SU-DHL-6 (cell line): ENCODE results near the gene CRACR2A.

Source experiments
- H2AFZ ChIP-seq: fragments of 200-600 bp; sonication (generic); 2 replicates; pipeline ENCODE4 v1.6.1; 2014; ENCODE audit warnings: low read depth, mild to moderate bottlenecking, moderate library complexity, mixed read lengths, antibody characterized with exemption, low read length; ENCODE audit not compliant: severe bottlenecking
- H3F3A ChIP-seq: fragments of 200-600 bp; shearing (Covaris generic); 2 replicates; pipeline ENCODE4 v1.6.0; 2016; ENCODE audit warnings: antibody characterized with exemption, mild to moderate bottlenecking; ENCODE audit not compliant: insufficient read depth
- H3K27ac ChIP-seq: fragments of 200-600 bp; sonication (generic); 2 replicates; pipeline ENCODE4 v1.5.1; 2016; ENCODE audit warnings: low read depth, mild to moderate bottlenecking, low read length, moderate library complexity, mixed read lengths
- H3K27me3 ChIP-seq: fragments of 200-600 bp; sonication (generic), shearing (Covaris generic); 2 replicates; pipeline ENCODE4 v1.6.0; 2014; ENCODE audit warnings: mild to moderate bottlenecking, low read length
- H3K36me3 ChIP-seq: fragments of 200-600 bp; sonication (generic); 2 replicates; pipeline ENCODE4 v1.6.1; 2014; ENCODE audit warnings: mild to moderate bottlenecking, low read length, mixed read lengths
- H3K4me2 ChIP-seq: fragments of 300-600, 200-600 bp; shearing (Covaris generic), sonication (generic); 2 replicates; pipeline ENCODE4 v1.6.0; 2014; ENCODE audit warnings: low read length, low read depth, mild to moderate bottlenecking; ENCODE audit not compliant: poor library complexity, severe bottlenecking
- H3K4me3 ChIP-seq: fragments of 200-600 bp; sonication (generic); 2 replicates; pipeline ENCODE4 v1.5.1; 2014; ENCODE audit warnings: antibody characterized with exemption, low read length, mild to moderate bottlenecking, mixed read lengths; ENCODE audit not compliant: insufficient read depth, poor library complexity, severe bottlenecking
- H3K79me2 ChIP-seq: fragments of 200-600 bp; sonication (generic); 2 replicates; pipeline ENCODE4 v1.6.1; 2014; ENCODE audit warnings: mild to moderate bottlenecking, low read length, moderate library complexity; ENCODE audit not compliant: insufficient read depth
- H3K9ac ChIP-seq: fragments of 200-600 bp; sonication (generic); 2 replicates; pipeline ENCODE4 v1.7.0; 2014; ENCODE audit warnings: mild to moderate bottlenecking, low read length
- H3K9me2 ChIP-seq: fragments of 200-600 bp; sonication (generic); replicated peaks from 2 replicates; pipeline ENCODE4 v1.6.1; 2014; ENCODE audit warnings: low read length; ENCODE audit not compliant: insufficient read depth
- H3K9me3 ChIP-seq: fragments of 200-600 bp; sonication (generic); 2 replicates; pipeline ENCODE4 v1.6.1; 2014; ENCODE audit warnings: low read length, mixed read lengths; ENCODE audit not compliant: insufficient read depth
- H4K20me1 ChIP-seq: fragments of 200-600 bp; sonication (generic); 2 replicates; pipeline ENCODE4 v1.6.1; 2014; ENCODE audit warnings: low read depth, mild to moderate bottlenecking, antibody characterized with exemption, low read length, moderate library complexity, mixed read lengths
- EZH2phosphoT487 ChIP-seq: fragments of 200-600 bp; sonication (generic), shearing (Covaris generic); conservative IDR thresholded peaks from 2 replicates; pipeline ENCODE4 v1.6.1; 2018; ENCODE audit warnings: mild to moderate bottlenecking, antibody characterized with exemption, low read length, moderate library complexity, mixed read lengths
- TF ChIP-seq, protein P1 (sequence below): fragments of 200-600 bp; sonication (generic); IDR thresholded peaks from one replicate; pipeline ENCODE4 v1.5.1; 2017; ENCODE audit warnings: antibody characterized with exemption, mild to moderate bottlenecking, low read length, moderate library complexity; ENCODE audit not compliant: insufficient read depth, poor library complexity, severe bottlenecking

Gene CRACR2A

DNA sequence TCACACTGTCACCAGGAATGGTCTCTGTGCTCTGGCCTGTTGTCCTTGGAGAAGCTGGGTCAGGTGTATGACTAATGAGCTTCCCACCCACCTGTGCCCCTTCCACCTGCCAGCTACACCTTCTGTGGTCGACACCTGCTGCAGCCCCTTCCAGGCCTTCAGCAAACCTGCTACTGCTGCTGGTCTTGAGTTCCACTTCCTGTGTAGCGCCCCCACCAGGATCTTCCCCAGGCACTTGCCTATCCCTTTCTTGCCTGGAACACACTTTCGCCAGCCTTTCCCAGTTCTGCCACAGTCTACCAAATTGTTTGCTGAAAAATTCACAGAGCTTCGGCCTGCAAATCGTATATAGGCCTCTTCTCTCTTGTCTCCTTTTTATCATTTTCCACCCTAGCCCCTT, 75.3 kb downstream of the CRACR2A start:
- H4K20me1 ChIP-seq: no peaks in the 10 kb centered on the region
- H3K27me3 ChIP-seq: no peaks in the 10 kb centered on the region
- no peaks in the 10 kb centered on the region for H3F3A ChIP-seq
- H3K9ac ChIP-seq: no peak overlapping the region
- H3K9me3 ChIP-seq: no peaks in the 10 kb centered on the region
- H3K4me3 ChIP-seq: no peak overlapping the region
- no peak overlapping the region for H3K4me2 ChIP-seq
- H3K36me3 ChIP-seq: no peaks in the 10 kb centered on the region
- no peaks in the 10 kb centered on the region for H3K79me2 ChIP-seq
- TF ChIP-seq, protein P1, sequence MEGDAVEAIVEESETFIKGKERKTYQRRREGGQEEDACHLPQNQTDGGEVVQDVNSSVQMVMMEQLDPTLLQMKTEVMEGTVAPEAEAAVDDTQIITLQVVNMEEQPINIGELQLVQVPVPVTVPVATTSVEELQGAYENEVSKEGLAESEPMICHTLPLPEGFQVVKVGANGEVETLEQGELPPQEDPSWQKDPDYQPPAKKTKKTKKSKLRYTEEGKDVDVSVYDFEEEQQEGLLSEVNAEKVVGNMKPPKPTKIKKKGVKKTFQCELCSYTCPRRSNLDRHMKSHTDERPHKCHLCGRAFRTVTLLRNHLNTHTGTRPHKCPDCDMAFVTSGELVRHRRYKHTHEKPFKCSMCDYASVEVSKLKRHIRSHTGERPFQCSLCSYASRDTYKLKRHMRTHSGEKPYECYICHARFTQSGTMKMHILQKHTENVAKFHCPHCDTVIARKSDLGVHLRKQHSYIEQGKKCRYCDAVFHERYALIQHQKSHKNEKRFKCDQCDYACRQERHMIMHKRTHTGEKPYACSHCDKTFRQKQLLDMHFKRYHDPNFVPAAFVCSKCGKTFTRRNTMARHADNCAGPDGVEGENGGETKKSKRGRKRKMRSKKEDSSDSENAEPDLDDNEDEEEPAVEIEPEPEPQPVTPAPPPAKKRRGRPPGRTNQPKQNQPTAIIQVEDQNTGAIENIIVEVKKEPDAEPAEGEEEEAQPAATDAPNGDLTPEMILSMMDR: no peak
- no peak for TF ChIP-seq EZH2phosphoT487
- H3K9me2 ChIP-seq: no peaks in the 10 kb centered on the region
- no peak overlapping the region for H2AFZ ChIP-seq
- no peak overlapping the region for H3K27ac ChIP-seq

DNA sequence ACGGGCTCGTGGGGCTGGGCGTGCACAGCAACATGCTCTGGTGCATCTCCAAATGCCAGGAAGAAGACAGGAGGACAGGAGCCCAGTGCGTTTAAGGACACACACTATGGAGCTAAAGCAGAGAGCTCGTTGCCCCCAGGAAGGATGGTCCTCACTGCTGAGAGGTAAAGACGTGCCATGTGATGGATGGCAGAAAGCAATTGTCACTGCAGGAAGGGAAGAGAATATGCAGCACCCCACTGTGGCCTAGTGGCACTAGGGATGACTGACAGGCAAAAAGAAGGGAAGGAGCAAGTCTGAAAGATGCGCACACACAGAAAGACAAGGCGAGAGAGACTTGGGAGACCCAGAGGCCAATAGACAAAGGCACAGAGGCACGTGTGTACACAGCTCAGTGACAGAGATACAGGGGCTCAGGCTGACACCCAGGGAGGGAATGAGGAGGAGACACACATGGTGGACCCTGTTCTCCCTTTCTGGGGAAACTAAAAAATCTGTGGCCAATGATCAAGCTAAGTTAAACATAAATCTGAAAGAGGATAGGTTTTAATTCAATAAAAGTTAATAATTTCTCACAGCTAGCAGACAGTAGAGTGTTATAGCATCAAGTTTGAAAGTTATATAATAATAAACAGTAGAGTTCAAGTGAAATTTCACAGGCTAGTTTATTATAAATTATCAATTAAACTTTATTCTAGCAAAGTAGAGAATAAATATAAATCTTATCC, 78.8 kb downstream of the CRACR2A start:
- Histone ChIP-seq H4K20me1 (no peaks in the 10 kb centered on the region), H3K36me3 (no peaks in the 10 kb centered on the region), H3K9ac (no peak overlapping the region), H2AFZ (no peak overlapping the region), H3F3A (no peaks in the 10 kb centered on the region), H3K79me2 (no peaks in the 10 kb centered on the region), H3K27me3 (no peaks in the 10 kb centered on the region), H3K27ac (no peak overlapping the region), H3K9me3 (no peaks in the 10 kb centered on the region), H3K4me2 (no peak overlapping the region), H3K4me3 (no peak overlapping the region), H3K9me2 (no peaks in the 10 kb centered on the region)
- TF ChIP-seq, protein P1: no peak
- no peak for TF ChIP-seq EZH2phosphoT487

- H3K27me3 ChIP-seq: no peaks in the 10 kb centered on the region
Measured at GRCh38 chr12:3672113-3672509, 80.8 kb downstream of the CRACR2A start.

DNA sequence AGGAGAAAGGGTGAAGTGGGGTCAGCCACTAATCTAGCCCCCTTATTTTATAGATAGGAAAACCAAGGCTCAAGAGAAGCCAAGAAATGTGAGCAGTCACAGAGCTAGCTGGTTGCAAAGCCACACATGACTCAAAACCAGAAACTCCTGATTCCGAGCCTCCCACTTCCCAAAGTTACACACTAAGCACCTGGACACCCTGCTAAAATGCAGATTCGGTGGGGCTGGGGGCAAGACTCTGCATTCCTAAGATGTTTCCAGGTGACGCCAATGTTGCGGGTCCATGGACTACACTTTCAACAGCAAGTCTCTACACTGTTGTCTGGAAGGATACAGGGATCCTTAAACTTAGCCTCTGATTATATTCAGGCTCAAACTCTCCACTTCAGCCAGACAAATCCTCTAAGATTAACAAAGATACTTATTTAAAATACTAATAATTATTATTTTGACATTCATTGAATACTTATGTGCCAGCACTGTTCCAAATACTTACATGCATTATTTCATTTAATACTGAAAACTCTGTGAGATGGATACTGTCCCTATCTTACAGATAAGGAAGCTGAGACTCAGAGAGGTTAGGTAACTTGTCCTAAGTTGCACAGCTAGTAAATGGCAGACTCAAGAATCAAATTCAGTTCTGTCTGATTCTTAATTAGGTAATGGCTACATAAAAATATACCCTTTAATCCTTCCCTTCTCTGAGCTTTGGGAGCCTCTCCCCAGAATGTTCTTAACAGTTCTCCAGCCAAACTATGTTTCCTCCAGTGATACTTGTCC, 81.4 kb downstream of the CRACR2A start:
- Histone ChIP-seq H2AFZ (no peak overlapping the region), H3K27me3 (no peaks in the 10 kb centered on the region)

More at GRCh38 chr12:3672113-3672509, 80.8 kb downstream of the CRACR2A start:
- no peaks in the 10 kb centered on the region for H3K9me2 ChIP-seq
- H2AFZ ChIP-seq: no peak overlapping the region
- H3K79me2 ChIP-seq: no peaks in the 10 kb centered on the region
- H3F3A ChIP-seq: no peaks in the 10 kb centered on the region
- H3K4me3 ChIP-seq: no peak overlapping the region
- no peaks in the 10 kb centered on the region for H4K20me1 ChIP-seq
- H3K9ac ChIP-seq: no peak overlapping the region
- H3K27ac ChIP-seq: no peak overlapping the region
- TF ChIP-seq EZH2phosphoT487: no peak
- H3K4me2 ChIP-seq: no peak overlapping the region
- no peaks in the 10 kb centered on the region for H3K9me3 ChIP-seq
- no peaks in the 10 kb centered on the region for H3K36me3 ChIP-seq

More for the DNA sequence above, 81.4 kb downstream of the CRACR2A start:
- Histone ChIP-seq H3K4me3 (no peak overlapping the region), H3K79me2 (no peaks in the 10 kb centered on the region), H4K20me1 (no peaks in the 10 kb centered on the region), H3K9ac (no peak overlapping the region), H3K27ac (no peak overlapping the region), H3K9me2 (no peaks in the 10 kb centered on the region), H3K4me2 (no peak overlapping the region), H3K9me3 (no peaks in the 10 kb centered on the region), H3F3A (no peaks in the 10 kb centered on the region), H3K36me3 (no peaks in the 10 kb centered on the region)
- TF ChIP-seq, protein P1: no peak
- no peak for TF ChIP-seq EZH2phosphoT487
